GM15510 (cell line): ENCODE measurements around the gene CDIPT.

ENCODE experiments used
- POLR2A ChIP-seq: IDR thresholded peaks from 3 replicates; pipeline ENCODE4 v1.6.1; 2011; ENCODE audit warnings: borderline replicate concordance; ENCODE audit not compliant: insufficient read length; ENCODE audit errors: extremely low read depth

CDIPT gene, protein sequence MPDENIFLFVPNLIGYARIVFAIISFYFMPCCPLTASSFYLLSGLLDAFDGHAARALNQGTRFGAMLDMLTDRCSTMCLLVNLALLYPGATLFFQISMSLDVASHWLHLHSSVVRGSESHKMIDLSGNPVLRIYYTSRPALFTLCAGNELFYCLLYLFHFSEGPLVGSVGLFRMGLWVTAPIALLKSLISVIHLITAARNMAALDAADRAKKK

DNA sequence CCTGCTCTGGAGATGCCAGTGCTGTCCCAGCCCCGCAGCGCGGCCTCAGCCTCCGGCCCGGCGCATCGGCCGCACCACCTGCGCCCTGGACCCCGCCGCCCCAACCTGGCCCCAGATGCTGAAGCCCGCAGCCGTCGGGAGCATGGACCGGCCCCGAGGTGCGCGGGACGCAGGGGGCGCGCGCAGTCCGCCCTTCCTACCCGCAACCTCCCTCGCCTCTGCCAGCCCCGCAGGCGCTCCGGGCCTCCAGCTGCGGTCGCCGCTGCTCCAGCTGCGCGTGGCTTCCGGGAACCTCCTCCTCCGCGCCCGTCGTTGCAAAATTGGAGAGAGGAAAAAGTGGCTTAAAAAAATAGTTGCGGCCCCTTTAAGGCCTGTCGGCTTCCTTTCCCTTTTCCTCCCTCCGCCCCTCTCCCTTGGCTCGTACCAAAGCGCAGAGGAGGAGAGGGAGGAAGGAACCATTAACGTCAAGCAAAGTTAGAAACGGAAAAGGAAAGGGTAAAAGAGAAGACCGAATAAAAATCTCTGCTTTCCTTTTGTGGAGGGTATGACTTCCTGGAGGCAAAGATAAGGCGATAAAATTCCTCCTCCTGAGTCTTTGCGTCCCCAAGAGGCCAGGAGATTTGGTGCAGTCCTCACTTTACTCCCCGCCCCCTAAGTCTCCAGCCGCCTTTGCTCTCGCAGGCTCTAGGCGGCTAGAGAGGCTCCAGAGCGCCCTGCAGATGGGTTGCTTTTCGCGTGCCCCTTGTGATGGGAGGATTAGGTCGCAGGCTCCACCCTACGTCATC lies at the start of gene CDIPT:
TSS of gene CDIPT (minus strand) at position 343 of the 785 bp plus-strand sequence. CDS start 369 bp downstream, outside the sequence.
- peak; percentile 42 for TF ChIP-seq POLR2A

DNA sequence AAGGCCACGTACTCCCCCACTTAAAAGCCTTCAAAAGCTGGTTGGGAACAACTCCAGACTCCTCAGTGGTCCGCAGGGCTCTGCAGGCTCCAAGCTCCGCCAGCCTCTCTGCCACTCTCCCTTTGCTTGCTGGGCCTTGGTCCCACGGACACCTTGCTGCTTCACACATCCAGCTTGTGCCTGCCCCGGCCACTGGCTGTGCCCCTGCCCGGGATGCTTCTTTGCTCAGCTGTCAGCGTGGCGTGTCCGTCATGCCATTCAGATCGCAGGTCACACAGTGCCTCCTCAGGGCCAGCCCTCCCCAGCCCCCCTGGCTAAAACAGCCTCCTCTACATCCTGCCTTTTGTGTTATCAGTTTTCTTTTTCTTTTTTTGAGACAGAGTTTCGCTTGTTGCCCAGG lies 49.1 kb upstream of the CDIPT start:
- TF ChIP-seq POLR2A, result no peak

DNA sequence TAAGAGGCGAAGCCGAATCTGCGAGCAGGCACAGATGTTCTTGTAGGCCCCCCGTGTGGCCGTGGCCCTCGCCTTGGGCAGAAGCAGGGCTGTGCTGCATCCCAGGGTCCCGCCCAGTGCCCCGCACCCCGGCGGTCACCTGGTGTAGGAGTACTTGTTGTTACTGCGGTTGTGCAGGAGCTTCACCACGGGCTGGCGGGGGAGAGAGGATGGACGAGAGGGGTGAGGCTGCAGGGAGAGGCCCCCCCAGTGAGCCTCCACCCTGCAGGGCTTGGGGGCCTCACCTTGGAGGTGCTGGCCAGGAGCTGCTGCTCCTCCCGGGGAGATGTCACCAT lies 48.6 kb upstream of the CDIPT start:
- TF ChIP-seq POLR2A, result no peak

DNA sequence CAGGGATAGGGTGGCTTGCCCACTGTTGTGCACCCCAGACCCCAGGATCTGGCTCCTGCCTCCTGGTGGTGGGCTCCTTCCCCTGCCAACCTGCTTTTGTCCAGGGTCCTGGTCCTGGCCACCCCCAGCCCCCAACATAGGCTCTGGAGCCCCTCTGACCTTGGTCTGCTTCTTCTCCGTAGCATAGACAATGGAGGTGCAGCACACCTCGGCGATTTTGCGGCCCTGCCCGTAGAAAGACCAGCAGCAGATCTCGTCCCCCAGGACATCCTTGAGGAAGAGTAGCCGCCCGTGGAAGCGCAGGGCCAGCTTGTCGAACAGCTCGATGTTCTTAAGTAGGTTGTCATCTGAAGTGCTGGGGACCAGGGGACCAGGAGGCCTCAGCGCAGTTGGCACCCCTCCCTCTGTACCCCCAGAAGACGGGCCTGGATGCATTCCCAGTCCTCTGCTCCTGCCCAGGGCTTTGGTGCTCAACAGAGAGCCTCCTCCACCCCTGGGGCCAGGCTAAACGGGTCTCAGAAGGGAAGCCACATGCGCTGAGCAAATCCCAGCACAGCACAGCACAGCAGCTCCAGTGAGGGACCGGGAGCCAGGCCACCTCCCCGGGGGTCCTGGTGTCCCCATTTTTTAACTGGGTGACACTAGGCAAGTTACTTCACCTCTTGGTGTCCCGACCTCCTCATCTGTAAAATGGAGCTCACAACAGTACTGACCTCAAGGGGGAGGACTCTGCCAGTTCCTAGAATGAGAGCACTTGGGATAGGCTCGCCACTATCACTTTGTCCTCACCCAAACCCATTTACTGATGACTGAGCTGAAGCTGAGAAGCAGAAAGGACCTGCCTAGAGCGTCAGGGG lies 48.0 kb upstream of the CDIPT start:
- TF ChIP-seq POLR2A, result no peak

DNA sequence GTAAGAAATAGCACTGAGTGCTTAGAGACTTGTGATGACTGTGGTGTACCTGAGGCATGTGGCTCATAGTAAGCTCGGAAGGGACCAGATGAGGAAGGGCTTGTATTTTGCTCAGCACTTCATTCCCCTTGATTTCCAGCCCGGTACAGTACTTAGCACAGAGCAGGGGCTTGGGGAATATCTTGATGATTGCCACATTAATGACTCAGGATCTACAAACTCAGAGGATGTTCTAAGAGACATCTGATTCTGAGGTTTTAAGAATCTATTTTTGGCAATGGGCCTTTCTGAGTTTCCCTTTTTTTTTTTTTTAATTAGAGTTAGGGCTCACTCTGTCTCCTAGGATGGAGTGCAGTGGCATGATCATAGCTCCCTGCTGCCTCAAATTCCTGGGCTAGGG lies 46.4 kb upstream of the CDIPT start:
- TF ChIP-seq POLR2A, result no peak

DNA sequence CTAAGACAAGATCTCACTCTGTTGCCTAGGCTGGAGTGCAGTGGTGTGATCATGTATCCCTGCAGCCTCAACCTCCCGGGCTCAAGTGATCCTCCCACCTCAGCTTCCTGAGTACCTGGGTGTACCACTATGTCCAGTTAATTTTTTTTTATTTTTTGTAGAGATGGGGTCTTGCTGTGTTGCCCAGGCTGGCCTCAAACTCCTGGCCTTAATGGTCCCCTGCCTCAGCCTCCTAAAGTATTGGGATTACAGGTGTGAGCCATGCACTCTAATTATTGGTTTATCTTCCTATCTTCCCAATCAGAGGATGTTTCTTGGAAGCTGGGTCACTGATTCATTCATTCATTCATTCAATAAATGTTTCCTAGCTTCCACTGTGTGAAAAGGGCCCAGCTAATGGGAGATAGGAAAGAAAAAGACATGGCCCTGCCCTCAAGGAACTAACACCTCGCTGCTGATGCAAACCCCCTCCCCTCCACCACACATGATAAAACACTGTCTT lies 45.7 kb upstream of the CDIPT start:
- no peak for TF ChIP-seq POLR2A

DNA sequence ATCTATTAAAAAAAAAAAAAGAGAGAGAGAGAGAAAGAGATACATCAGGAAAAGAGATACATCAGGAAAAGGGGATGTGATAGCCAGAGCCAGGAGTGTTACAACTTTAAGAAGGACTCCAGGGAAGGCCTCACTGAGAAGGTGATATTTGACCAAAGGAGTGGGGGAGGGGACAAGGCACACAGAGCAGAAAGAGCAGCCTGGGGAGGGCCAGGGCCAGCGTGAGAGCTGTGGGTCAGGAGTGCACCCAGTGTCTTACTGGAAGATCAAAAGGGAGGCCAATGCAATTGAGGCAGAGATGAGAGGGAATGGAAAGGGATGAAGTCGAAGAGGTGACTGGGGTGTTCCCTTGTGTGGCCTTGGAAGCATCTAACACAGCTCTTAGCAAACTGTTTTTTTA lies 44.9 kb upstream of the CDIPT start:
- TF ChIP-seq POLR2A, result no peak

DNA sequence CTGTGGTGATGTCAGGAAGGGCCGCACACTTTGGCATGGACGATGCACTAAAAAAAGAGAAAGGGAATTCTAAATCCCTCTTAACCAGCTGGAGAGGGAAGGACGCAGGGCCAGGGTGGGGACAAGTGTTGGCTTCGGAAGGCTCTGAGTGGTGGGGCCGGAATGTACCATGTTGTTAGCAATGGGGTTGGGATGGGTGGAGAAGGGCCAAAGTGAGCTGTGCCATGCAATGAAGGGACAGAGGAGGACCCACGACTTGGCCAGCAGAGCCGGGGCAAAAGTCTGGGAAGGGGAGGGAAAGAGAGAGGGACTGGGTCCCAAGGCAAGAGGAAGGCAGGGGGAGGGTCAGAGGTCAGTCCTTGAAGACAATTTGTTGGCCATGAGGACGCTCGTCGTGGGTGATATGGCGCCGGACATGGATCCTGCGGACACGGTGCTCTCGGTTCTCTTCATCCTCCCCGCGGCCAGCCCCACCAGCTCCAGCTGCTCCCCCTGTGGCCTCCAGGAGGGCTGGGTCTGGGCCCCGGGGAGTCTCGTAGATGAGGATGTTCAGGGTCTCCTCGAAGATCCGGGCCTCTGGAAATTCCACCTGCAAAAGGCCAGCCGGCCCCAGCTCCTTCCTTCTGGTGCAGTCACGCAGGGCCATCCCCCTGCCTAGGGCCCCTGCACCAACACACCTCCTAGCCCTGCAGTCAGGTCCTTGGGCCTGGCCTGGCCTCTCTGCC lies 43.7 kb upstream of the CDIPT start:
- TF ChIP-seq POLR2A, result no peak

DNA sequence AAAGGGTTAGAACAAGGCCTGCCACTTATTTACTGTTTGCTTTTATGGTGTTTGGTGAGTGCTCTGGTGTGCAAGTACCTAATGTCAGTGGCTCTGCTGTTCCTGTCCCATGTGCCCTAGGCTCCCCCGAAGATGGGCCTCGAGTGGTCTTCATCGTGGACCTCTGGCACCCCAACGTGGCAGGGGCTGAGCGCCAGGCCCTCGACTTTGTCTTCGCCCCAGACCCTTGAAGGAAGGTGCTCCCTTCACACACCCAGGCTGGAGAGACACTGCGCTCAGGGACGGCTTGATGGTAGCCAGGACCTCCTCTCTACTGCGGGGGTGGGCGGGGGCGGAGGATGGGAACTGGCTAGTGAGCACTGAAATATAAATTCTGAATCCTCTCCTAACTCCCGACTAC lies 42.6 kb upstream of the CDIPT start:
- TF ChIP-seq POLR2A, result no peak

DNA sequence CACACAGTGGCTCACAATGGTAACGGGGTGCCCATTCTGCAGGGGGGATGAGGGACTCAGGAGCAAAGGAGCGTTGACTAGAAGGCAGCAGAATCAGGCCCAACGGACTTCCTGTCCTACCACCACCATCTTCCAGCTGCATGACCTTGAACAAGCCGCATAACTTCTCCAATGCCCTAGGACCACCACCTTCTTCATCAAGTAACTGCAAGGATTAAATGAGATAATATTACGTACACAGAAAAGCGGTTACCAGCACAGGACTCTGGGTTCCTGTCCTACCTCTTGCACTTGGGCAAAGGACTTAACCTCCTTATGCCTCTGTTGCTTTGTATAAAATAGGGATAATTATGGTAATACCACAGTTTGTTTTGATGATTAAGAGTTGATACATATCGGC lies 41.9 kb upstream of the CDIPT start:
- TF ChIP-seq POLR2A, result no peak

DNA sequence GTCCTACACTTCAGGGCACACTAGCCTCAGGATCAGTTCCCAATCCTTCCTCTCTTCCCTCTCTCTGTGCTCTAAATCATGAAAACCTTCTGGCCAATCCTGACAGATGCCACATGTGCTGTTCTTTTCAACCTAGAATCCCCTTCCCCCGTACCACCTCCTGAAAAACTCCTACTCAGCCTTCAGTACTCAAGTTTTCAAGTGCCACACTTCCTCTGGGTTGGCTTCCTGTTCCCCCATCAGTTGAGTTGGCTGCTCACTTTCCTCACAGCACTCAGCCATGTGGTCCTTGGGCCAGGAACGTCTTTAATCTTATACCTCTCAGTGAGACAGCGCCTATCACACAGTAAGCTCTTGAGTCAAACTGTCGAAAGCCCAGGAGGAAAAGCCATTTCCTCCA lies 40.6 kb upstream of the CDIPT start:
- no peak for TF ChIP-seq POLR2A

DNA sequence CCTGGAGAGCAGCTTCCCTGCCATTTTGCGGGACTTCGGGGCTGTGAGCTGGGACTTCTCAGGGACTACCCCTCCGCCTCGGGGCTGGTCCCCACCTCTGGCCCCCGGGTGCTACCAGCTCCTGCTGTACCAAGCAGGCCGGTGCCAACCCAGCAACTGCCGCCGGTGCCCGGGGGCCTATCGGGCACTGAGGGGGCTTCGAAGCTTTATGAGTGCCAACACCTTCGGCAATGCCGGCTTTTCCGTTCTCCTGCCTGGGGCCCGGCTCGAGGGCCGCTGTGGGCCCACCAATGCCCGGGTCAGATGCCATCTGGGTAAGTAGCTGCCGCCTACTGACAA lies 38.5 kb upstream of the CDIPT start:
- no peak for TF ChIP-seq POLR2A

DNA sequence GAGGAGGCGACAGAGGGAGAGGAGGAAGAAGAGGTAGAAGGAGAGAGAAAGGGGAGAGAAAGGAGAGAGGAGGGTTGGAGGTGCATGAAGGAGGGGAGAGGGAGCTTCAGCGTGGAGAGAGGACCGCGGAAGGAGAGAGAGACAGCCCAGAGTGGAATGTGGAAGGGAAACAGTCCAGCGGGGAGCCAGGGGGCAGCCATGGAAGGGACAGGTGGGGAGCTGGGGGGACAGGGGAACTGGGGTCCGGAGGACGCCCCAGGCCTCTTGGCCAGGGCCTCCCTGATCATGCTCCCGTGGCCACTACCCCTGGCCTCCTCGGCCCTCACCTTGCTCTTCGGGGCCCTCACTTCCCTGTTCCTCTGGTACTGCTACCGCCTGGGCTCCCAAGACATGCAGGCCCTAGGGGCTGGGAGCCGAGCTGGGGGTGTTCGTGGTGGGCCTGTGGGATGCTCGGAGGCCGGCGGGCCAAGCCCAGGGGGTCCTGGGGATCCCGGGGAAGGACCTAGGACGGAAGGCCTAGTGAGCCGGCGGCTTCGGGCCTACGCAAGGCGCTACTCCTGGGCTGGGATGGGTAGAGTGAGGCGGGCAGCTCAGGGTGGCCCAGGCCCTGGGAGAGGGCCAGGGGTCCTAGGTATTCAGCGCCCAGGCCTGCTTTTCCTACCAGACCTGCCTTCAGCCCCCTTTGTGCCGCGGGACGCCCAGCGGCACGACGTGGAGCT lies 38.0 kb upstream of the CDIPT start:
- TF ChIP-seq POLR2A, result no peak
